GM19328 (cell line): Measurements from ENCODE around the gene OR4P4.
A peak's percentile ranks its signal among the peaks of the same experiment; 100 is the strongest.

Experiments used
- ATAC-seq: cut with Tn5 transposase; IDR thresholded peaks from one replicate; pipeline ENCODE4 v1.9.1; 2021; ENCODE audit warnings: mild to moderate bottlenecking, moderate library complexity; ENCODE audit not compliant: unreplicated experiment

The OR4P4 gene

DNA sequence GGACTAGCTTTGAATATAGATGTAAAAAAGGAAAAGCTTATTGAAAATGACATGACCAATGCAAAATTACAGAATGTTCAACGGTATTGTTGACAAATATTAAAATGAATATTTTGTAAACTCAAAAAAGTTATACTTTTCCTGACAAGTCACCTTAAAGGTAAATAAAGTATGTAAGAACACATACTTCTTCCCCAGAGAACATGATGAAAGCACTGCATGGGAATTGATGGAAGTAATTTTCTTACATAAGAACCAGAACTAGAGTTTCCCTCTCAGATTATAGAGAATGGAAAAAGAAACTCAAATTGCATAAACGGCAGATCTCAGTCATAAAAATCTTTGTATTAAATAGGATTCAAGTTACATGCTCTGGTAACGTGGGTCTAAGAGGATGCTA is at the start of gene OR4P4:
TSS of gene OR4P4 (plus strand) at position 301 of the 400 bp plus-strand sequence.
- no peak for ATAC-seq

DNA sequence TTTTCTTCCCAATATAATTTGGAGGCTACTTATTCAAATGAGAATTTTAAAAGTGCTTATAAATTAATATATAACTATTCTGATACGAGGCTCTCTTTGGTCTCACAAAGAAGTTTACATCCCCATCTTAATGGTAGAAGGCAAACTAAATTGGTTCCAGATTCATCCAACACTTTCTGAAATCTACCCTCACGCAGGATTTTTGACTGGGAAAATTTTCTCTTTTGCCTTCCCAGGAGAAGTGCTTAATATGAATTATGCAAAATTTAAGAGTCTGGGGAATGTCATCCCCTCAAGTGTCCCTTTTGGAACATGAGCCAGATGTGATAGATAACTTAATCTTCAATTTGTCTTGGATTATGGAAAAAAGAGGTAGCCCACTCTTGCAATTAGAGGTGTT is 27.4 kb upstream of the OR4P4 start, which contains the start of gene OR4C11:
TSS of gene OR4C11 (minus strand) at position 101 of the 400 bp plus-strand sequence. CDS start 3,272 bp downstream, outside the sequence.
- no peak for ATAC-seq

DNA sequence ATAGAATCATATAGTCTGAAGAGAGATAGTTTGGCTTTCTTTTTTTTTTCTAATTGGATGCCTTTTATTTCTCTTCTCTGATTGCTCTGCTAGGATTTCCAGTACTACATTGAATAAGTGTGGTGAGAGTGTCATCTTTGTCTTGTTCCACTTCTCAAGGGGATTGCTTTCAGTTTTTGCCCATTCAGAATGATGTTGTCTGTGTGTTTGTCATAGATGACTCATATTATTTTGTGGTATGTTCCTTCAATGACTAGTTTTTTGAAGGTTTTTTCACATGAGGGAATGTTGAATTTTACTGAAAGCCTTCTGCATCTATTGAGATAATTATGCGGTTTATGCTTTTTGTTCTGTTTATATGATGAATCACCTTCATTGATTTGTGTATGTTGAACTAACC is 10.4 kb upstream of the OR4P4 start:
- ATAC-seq: no peak

DNA sequence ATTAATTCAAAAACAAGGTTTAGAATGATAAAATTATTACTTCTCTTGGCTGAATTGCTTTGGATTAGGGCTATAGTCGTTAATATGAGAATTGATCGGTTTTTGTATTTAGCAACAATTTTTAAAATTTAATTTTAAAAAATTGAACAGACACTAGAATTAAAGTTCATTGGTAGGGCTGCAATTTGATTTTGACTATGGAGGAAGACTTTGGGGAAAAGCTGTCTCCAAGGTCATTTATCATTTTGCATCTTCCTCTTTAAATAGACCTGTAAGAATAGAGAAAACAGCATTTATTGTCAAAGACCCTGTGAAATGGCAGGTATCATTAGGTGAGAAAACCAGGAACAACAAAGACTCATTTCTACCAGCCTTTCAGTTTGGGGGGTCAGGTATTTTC is 13.1 kb downstream of the OR4P4 start, which contains the start of gene OR4S2:
TSS of gene OR4S2 (plus strand) at position 301 of the 400 bp plus-strand sequence. CDS start 2,577 bp downstream, outside the sequence.
- ATAC-seq: no peak

DNA sequence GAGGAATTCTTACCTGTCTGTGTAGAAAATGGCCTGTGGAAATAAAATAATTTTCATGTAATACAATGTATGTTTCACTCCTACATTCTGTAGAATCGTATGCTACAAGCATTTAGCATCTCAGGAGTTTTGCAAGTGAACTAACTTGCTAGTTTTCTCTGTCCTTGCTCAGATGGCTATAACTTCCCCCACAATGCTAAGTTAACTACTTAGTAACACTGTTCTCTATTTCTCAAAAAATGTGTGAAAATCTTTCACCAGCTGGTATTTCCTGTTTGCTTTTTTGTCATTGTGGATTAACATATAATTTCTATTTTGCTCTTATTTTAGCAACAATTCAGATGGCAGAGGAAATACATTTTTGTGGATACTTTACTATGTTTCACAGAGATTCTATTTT is 17.6 kb downstream of the OR4P4 start:
- no peak for ATAC-seq

DNA sequence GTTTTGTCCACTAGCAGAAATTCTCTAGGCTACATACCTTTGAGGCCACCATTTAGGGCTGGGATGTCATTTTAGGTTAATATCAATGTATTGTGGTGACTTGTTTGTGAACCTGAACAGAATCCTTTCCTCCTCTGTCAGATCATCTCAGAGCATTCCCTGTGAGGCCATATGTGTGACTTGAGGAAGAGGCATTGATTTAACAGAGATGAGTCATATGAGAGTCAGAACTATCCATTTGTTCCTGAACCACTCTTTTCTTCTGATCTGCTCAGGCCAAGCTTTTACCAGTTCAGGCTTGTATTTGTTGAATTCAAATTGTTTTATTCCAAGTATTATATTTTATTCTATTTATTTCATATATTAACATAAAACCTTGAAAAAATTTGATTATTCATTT is 20.2 kb downstream of the OR4P4 start:
- no peak for ATAC-seq

DNA sequence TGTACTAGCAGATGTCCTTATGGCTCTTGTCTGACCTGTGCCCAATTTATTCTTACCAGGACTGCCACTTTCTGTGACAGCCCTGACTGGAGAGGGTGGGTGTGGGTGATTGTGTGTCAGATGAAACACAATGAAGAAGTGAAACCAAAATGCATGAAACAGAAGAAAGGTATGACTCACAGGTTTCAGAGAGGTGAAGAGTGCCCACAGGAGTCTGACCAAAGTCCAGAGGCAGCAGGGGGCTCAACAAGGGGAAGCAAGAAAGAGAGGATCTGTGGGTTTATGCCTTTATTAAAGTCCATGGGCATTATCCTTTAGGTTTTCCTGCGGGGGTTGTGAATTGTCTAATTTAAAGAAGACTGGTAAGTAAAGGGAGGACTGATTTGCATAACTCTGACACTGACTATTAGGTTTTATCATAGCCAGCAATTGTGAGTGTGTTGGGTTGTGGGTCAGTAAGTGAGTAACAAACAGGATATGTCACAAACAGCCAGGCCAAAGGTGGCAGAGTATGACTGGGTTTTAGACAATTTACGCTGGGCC is 23.2 kb downstream of the OR4P4 start:
- peak; percentile 94 for ATAC-seq

DNA sequence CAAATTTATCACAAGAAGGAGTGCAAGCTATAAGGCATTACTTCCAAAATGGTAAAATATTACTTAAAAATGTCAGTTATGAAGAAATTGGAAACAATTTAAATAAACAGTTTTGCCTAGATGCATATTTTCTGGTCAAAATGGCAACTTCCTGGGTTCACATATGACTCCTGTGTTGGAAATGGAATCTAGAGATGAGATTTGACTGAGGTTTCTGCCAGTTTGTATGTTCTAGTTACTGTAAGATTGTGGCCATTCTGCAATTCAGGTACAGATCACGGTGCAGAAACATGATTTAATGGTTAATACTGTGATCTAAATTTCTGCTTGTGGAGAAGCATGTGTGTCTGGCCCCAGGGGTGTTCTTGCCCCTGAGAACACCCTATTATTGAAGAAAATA is 23.7 kb downstream of the OR4P4 start:
- ATAC-seq: peak; percentile 7

DNA sequence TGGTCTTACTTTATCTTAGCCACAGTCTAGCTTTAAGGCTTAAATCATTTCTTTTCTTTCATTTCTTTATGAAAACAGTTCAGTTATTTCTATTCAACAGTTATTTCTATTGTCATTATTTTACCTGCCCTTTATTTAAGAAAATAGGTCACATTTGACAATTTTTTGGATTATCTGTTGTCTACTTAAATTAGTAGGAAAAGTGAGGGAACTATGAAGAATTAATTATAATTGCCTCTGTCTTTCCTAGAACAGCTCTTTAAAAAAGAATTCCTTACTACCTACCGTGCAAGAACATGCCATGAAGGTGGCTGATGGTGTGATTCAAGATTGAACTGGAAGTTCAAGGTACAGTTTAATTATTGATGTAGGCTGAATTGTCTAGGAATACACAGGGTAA is 27.0 kb downstream of the OR4P4 start, which contains the start of gene OR4C6:
TSS of gene OR4C6 (plus strand) at position 301 of the 400 bp plus-strand sequence. CDS start 2,966 bp downstream, outside the sequence.
- no peak for ATAC-seq

DNA sequence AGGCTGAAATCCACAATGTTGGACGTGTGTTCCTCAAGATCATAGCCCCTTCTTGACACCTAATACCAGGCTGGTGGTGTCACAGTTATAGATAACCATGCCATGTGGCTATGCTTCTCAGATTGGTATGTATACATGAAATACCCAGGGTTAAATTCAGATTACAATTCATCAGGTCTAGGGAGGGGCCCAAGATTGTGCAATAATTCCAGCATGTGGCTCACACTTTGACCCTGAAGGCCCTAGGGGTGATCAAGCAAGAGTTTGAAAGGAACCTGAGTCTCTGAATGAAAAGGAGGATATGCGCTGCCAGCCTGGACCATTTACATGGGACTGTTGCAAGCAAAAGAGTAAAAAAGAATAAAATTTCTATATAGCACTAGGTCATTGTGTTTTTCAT is 34.5 kb downstream of the OR4P4 start:
- ATAC-seq: no peak

DNA sequence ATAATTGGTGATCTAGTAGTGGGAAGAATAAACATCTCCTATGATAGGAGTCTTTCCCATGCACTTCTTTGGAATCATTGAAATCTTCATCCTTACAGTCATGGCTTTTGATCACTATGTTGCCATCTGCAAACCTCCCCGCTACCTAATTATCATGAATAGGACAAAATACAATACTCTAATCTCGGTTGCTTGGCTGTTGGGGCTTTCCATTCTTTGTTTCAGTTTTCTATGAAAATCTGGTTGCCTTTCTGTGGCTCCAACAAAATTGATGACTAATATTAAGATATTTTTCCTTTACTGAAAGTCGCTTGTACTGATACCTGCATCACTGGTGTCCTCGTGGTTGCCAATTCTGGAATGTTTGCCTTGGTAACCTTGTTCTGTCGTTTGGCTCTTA is 38.9 kb downstream of the OR4P4 start:
- no peak for ATAC-seq
